SH-SY5Y (cell line): Measurements from ENCODE around the gene ARHGAP11A.
"Not testable (repeated sequence)": the region's sequence is repeated elsewhere in the genome, so short reads cannot be mapped to it uniquely, and the experiment has no call there.

Experiments
- GATA2 ChIP-seq: IDR thresholded peaks from 2 replicates; pipeline ENCODE4 v1.6.1; 2011; ENCODE audit warnings: mild to moderate bottlenecking, low read depth, low read length
- GATA3 ChIP-seq: IDR thresholded peaks from 2 replicates; pipeline ENCODE4 v1.6.1; 2011; ENCODE audit warnings: low read depth, mild to moderate bottlenecking, low read length, moderate library complexity

Gene ARHGAP11A, protein sequence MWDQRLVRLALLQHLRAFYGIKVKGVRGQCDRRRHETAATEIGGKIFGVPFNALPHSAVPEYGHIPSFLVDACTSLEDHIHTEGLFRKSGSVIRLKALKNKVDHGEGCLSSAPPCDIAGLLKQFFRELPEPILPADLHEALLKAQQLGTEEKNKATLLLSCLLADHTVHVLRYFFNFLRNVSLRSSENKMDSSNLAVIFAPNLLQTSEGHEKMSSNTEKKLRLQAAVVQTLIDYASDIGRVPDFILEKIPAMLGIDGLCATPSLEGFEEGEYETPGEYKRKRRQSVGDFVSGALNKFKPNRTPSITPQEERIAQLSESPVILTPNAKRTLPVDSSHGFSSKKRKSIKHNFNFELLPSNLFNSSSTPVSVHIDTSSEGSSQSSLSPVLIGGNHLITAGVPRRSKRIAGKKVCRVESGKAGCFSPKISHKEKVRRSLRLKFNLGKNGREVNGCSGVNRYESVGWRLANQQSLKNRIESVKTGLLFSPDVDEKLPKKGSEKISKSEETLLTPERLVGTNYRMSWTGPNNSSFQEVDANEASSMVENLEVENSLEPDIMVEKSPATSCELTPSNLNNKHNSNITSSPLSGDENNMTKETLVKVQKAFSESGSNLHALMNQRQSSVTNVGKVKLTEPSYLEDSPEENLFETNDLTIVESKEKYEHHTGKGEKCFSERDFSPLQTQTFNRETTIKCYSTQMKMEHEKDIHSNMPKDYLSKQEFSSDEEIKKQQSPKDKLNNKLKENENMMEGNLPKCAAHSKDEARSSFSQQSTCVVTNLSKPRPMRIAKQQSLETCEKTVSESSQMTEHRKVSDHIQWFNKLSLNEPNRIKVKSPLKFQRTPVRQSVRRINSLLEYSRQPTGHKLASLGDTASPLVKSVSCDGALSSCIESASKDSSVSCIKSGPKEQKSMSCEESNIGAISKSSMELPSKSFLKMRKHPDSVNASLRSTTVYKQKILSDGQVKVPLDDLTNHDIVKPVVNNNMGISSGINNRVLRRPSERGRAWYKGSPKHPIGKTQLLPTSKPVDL

DNA sequence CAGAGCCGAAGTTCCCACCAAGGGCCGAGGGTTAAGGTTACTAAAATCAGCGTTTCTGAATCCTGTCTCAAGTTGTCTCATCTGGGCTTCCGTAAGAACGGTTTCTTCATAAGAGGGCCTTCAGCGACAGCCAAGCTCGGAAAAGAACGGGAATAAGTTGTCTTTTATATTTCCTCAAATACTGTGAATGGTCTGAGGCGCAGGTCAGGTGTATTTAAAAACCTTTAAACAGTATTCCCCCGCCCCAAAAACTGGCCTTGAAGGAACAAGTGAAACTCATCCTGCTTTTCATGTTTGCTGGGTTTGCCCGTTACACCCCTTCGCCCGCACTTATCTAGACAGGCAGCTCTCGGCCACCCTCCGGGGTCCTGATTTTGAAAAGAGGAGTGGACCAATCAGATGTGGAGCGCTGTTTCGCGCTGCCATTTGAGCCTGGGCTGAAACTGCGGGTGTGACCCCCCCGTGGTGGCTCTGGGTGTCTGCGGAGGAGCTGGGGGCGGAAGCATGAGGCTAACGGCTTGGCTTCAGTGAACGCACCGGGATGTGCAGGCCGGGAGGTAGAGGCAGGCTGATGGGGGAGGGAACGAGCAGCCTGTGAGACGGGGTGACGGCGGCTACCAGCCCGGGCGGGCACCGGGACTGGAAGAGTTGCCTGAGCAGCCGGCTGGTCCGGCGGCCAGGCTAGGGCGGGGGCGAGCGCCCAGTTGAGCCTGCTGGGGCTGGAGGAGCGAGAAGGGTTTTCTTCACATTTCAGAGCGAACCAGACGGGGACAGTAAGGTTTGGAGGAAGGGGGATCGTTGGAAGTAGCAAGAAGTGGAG, at the start of gene ARHGAP11A:
Gene ARHGAP11A, plus strand, starts transcription at position 454 of the 820 bp plus-strand sequence. CDS start 708 bp downstream, outside the sequence.
- not testable (repeated sequence) for TF ChIP-seq GATA2, GATA3

GRCh38 chr15:32593151-32593550, 22.2 kb upstream of the ARHGAP11A start, which contains the start of gene GOLGA8N:
Gene GOLGA8N, plus strand, starts transcription at chr15:32593456.
- TF ChIP-seq GATA2, GATA3: not testable (repeated sequence)

DNA sequence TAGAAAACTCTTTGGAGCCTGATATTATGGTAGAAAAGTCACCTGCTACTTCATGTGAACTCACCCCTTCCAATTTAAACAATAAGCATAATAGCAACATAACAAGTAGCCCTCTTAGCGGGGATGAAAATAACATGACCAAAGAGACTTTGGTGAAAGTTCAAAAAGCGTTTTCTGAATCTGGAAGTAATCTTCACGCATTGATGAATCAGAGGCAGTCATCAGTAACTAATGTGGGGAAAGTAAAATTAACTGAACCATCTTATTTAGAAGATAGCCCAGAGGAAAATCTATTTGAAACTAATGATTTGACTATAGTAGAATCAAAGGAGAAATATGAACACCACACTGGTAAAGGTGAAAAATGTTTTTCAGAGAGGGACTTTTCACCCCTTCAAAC, 21.1 kb downstream of the ARHGAP11A start:
- TF ChIP-seq GATA3 (no peak), GATA2 (no peak)

DNA sequence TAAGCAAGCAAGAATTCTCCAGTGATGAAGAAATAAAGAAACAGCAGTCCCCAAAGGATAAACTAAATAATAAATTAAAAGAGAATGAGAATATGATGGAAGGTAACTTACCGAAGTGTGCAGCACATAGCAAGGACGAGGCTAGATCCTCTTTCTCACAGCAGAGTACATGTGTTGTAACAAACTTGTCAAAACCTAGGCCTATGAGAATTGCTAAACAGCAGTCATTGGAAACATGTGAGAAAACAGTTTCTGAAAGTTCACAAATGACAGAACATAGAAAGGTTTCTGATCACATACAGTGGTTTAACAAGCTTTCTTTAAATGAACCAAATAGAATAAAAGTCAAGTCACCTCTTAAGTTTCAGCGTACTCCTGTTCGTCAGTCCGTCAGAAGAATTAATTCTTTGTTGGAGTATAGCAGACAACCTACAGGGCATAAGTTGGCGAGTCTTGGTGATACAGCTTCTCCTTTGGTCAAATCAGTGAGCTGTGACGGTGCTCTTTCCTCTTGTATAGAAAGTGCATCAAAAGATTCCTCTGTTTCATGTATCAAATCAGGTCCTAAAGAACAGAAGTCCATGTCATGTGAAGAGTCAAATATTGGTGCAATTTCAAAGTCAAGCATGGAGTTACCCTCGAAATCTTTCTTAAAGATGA, 21.7 kb downstream of the ARHGAP11A start:
- TF ChIP-seq GATA2 (no peak), GATA3 (no peak)

GRCh38 chr15:32637704-32638103, 22.4 kb downstream of the ARHGAP11A start:
- TF ChIP-seq GATA2 (no peak), GATA3 (no peak)

- TF ChIP-seq GATA2 (no peak), GATA3 (no peak)
Measured at GRCh38 chr15:32641517-32642059, 26.3 kb downstream of the ARHGAP11A start, which contains the start of gene SCG5. Gene SCG5, plus strand, starts transcription at chr15:32641710. Its CDS starts 1,883 bp downstream, at chr15:32643593.

DNA sequence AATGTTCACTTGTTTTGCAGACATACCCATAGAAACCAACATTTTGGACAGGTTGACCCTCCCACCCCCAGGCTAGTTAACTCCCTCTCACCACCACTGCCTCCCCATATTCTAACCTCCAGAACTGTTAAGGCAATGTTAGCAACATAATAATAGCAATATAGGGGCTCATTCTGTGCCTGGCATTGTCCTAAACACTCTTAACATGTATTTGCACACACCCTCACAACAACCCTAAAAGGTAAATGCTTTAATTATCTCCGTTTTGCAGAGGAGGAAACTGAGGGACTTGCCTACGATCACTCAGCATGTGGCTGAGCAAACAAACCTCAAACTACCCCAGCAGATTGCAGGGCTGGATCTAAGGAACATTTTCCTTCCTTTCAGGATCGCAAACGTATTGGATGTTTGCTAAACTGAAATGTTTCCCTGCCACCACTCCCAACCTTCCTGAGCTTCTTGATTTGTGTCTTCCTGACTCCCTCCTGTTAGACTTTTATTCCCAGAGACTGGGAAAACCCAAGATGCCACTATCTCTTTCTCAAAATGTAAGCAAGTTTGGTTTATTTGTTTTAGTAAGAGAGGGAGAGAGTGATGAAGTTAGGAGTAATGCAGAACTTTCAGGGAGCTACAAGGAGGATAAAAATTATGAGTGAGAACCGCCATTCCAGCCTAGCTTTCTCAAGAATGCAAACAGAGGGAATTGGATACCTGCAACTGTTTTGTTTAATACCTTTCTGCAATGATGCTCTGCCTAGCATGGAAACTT, 27.5 kb downstream of the ARHGAP11A start:
- no peak for TF ChIP-seq GATA3
- no peak for TF ChIP-seq GATA2

DNA sequence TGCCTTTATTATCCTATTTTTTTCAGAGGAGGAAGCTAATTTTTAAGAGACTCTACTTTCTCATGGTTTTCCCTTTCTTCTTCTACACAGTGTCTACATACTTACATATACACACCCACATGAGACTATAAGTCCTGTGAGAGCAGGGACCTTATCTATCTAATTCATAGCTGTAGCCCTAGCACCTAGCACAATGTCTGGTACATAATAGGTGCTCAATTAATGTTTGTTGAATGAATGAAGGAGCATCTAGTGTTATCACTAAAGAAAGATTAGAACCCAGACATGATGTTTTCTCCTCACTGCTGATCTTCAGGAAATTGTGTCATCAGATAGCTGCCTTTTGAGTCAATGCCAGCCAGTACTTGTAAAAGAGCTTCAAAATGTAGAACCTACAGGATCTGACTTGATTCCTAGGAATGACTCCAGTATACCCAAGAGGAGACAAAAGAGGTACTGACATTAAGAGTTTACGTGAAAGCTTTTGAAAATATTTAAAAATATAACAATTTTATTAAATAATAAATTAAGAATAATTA, 28.7 kb downstream of the ARHGAP11A start:
- no peak for TF ChIP-seq GATA2
- TF ChIP-seq GATA3, result no peak

DNA sequence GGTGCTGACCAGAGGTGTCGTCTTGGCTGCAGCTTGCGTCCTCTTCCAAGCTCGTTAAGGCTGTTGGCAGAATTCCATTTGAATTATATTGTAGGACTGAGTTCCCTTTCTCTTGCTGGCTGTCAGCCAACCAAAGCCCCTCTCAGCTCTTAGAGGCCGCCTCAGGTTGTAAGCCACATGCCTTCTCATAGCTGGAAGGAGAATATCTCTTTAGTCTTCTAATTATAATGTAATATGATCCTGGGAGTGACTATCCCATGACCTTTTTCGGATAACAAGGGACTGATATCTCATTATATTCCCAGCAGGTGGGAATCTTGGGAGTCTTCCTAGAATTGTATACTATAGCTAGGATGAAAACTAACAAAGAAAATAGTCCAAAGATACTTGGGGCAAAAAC, 31.0 kb downstream of the ARHGAP11A start:
- no peak for TF ChIP-seq GATA3
- no peak for TF ChIP-seq GATA2

DNA sequence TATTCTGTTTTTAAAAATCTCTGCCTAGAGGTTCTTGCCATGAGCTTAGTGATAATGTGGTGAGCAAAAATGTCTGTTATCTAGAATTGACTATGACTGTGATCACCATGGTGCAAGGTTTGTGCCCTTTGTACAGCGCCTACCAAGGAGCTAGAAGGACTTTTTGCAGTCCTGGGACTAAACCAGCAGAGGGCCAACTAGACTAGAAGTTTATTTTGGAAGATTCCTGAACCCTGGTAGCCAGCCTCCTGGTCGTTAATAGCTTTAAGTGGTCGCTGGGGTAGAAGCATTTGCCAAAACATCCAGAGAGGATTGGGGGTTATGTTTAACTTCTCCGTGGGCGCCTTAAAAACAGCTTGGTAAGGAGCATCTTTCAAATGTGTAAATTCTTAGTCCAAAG, 34.0 kb downstream of the ARHGAP11A start:
- TF ChIP-seq GATA2, result no peak
- TF ChIP-seq GATA3, result no peak

GRCh38 chr15:32651229-32651837, 36.0 kb downstream of the ARHGAP11A start:
- TF ChIP-seq GATA3 (no peak), GATA2 (no peak)

GRCh38 chr15:32652178-32652577, 36.9 kb downstream of the ARHGAP11A start:
- TF ChIP-seq GATA3 (no peak), GATA2 (no peak)
